GM15510 (cell line): Measurements from ENCODE around the gene TLE2.

Experiments
- POLR2A ChIP-seq: IDR thresholded peaks from 3 replicates; pipeline ENCODE4 v1.6.1; 2011; ENCODE audit warnings: borderline replicate concordance; ENCODE audit not compliant: insufficient read length; ENCODE audit errors: extremely low read depth

Gene TLE2

DNA sequence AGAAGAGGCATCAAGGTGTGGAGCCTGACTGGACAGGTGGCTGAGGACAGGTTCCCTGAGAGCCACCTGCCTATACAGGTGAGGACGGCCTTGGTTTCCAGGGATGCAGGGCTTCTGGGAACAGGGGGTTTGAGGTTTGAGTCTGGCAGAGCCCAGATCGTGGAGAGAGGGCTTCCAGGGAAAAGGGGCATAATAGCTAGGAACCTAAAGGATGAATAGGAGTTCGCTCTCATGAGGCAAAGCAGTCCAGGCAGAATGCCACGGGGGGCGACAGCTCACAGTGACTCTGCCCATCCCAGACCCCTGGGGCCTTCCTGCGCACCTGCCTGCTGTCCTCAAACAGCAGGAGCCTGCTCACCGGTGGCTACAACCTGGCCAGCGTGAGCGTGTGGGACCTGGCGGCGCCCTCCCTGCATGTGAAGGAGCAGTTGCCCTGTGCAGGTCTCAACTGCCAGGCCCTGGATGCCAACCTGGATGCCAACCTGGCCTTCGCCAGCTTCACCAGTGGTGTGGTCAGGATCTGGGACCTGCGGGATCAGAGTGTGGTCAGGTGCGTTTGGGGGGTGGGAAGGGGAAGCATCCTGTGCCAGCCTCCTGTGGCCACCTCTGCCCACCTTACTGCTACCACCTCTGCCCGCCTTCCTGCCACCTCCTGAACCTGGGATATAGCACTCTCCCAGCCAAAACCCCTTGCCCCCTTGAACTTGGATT is 39.7 kb downstream of the TLE2 start:
- no peak for TF ChIP-seq POLR2A

DNA sequence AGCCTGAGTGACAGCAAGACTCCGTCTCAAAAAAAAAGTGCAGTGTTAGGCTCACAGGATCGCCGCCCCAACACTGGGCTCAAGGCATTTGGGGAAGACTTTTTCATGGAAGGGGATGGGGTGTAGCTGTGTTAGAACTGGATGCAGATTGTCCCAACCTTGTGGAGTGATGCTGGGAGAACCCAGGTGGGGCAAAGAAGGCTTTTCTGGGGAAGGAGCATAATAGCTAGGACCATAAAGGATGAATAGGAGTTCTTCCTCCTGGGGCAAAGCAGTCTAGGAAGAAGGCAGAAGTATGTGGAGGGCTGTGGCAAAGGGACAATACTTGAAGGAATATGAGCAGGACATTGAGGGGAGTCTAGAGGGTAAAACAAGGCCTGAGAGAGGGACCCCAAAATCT is 40.5 kb downstream of the TLE2 start:
- TF ChIP-seq POLR2A, result no peak

DNA sequence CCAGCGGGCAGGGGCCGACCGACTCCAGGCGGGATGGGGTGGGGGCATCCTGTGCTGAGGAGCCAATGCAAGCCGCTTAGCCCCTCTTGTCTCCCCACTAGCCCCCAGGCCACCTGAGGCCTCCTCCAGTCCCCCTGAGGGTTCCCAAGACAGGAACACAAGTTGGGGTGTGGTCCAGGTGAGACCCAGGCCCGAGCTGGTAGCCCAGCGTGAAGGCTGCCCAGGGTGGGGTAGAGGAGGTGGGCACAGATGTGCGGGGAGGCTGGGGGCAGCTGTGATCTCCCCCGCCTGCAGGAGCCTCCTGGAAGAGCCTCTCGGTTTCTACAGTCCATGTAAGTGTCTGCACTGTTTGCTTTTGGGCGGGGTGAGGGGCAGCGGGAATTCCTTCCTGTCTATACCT is 41.3 kb downstream of the TLE2 start:
- no peak for TF ChIP-seq POLR2A

DNA sequence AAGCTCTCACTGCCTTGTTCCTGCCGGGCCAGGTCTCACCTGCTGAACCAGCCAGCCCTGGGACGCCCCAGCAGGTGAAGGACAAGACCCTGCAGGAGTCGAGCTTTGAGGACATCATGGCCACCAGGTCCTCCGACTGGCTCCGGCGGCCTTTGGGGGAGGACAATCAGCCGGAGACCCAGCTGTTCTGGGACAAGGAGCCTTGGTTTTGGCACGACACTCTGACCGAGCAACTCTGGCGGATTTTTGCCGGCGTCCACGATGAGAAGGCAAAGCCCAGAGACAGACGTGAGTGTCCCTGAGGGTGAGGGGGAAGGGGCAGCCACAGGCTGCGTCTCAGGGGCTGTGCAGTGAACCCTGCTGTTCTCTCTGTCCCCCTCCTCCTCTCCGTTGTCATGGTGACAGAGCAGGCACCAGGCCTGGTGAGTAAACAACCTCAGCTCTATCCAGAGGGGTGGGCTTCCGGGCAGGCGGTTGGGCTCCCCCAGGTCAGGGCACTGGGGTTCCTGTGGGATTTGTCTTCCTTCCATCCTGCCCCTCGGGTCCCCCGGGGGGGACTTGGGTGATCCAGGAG is 42.0 kb downstream of the TLE2 start:
- no peak for TF ChIP-seq POLR2A

DNA sequence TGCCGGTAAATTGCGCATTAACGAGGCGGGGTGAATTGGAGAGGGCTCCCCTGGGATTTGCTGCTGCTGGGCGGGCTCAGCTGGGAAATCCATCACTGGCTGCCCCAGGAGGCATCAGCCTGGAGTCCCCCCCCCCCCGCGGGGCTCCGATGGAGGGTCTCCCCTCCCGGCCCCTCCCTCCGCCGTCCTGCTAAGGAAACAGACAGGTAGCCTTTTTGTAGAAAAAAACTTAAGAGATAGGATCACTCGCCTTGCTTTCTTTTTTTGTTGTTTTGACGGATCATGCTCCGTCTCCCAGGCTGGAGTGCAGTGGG is 44.9 kb downstream of the TLE2 start:
- TF ChIP-seq POLR2A, result no peak

DNA sequence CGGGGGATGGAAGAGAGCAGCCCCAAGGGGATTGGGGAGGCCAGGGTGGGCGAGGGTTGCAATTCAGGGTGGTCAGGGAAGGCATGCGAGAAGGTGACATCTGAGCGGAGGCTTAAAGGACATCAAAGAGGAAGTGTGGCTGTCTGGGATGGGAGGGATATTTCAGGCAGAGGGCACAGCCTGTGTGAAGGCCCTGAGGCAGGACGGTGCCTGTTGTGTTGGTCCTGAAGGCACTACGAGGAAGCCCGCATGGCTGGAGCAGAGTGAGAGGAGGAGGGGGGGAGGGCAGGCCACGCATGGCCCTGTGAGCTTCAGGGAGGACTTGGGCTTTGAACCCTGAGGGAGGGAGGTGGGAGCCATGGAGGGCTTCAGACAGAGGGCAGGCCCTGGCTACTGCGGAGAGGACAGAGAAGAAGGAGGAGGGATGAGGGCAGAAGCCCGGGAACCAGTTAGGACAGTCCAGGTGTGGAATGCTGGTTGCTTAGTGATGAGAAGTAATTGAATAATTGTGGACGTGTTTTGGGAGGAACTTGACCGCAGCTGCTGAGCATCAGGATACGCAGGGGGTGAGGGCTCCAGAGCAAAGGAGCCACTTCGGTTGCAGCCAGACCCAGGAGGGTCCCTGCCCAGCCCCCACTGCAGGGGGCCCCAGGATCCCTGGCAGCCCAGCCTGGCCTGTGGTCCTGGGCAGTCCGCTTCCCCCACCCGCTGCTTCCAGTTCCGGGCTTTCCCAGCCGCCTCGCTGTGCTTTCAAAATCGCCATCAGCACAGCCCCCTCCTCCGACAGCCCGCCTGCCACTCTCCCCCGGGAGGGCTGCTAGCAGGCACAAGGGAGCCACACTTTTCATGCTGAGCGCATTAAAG is 45.5 kb downstream of the TLE2 start:
- TF ChIP-seq POLR2A, result no peak

DNA sequence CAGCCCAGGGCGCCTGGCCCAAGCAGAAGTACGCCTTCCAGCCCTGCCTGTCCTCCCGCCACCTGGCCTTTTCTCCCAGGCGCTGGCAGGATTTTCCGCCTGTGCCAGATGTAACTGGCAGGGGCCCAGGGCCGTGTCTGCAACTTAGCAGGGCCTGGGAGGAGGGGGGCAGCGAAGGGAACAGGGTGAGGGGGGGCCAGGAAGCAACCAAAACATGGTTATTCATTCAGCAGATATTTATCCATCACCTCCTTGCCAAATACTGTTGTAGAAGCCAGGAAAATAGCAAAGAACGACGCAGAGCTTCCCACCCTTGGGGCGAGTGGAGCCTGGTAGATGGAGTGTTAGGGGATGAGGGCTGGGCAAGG is 46.1 kb downstream of the TLE2 start:
- TF ChIP-seq POLR2A, result no peak

DNA sequence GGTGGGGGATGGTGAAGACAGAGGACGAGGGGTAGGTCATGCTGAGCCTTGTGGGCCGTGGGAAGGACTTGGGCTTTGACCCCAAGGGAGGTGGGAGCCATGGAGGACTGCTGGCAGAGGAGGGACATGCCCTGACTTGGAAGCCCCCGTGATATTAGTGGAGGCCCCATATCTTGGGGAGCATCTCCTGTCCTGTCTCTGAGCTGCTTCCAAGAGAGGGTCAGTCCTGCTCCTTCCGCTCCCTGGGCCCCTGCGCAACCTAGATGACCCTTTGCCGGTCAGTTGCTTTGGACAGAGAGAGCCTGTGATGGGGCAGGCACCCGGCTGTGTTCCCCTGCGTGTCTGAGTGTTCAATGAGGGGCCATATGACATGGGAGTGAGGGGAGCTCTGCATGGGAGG is 46.5 kb downstream of the TLE2 start:
- TF ChIP-seq POLR2A, result no peak

DNA sequence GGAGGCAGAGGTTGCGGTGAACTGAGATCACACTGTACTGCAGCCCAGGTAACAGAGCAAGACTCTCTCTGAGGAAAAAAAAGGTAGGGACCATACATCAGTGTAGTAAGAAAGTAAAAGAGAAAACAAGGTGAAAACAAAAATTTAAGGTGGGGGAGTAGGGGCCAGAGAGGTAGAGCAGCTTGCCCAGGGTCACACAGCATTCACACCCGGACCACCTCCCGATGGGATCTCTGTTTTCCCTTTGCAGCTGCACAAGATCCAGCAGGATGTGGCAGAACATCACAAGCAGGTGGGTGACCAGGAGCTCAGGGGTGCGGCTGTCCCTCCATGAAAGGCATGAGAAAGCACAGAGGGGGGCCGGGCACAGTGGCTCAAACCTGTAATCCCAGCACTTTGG is 47.2 kb downstream of the TLE2 start:
- no peak for TF ChIP-seq POLR2A

DNA sequence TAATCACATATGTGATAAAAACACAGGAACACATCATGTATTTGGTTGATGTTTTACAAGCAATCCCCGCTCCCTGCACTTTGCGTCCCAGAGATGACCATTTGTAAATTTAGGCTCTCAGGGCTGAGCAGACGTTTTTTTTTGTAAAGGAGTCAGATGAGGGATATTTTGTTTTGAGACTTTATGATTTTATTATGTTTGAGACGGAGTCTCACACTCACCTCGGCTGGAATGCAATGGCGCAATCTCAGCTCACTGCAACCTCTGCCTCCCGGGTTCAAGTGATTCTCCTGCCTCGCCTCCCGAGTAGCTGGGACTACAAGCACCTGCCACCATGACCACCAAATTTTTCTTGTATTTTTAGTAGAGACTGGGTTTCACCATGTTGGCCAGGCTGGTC is 50.3 kb downstream of the TLE2 start:
- no peak for TF ChIP-seq POLR2A

DNA sequence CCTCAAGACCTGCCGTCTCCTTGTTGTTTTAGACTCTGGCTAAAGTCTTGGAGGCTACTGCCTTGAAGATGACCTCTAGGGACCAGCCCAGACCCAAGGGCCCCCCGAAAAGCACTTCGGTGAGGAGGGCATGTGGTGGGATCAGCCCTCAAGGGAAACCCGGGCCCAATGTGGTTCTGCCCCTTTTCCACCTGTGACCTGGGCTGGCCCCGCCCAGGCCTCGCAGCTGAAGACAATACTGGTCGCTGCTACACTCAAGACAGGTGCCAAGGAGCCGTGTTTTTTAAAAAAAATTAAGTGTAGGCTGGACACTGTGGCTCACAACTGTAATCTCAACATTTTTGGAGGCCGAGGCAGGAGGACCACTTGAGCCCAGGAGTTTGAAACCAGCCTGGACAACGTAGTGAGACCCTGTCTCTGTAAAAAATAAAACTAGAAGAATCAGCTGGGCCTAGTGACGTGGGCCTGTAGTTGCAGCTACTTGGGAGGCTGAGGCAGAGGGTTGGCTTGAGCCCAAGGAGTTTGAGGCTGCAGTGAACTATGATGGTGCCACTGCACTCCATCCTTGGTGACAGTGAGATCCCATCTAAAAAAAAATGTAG is 50.8 kb downstream of the TLE2 start:
- TF ChIP-seq POLR2A, result no peak

DNA sequence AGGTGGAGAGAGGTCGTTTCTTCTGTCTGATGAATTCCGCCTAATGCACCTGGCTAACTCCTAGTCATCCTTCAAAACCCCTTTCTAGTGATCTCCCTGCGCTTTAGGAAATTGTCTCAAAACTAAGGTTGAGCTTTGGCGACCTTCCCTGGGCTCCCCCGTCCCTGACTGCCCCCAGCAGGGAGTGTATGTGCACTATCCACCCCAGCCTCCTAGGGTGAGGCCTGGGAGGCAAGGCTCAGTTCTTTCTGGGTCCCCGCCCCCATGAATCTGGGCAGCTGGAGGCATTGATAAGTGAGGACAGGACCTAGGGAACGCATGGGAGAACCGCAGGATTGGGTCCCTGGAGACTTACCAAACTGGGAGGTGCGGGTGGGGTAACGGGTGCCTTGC is 51.3 kb downstream of the TLE2 start:
- no peak for TF ChIP-seq POLR2A

DNA sequence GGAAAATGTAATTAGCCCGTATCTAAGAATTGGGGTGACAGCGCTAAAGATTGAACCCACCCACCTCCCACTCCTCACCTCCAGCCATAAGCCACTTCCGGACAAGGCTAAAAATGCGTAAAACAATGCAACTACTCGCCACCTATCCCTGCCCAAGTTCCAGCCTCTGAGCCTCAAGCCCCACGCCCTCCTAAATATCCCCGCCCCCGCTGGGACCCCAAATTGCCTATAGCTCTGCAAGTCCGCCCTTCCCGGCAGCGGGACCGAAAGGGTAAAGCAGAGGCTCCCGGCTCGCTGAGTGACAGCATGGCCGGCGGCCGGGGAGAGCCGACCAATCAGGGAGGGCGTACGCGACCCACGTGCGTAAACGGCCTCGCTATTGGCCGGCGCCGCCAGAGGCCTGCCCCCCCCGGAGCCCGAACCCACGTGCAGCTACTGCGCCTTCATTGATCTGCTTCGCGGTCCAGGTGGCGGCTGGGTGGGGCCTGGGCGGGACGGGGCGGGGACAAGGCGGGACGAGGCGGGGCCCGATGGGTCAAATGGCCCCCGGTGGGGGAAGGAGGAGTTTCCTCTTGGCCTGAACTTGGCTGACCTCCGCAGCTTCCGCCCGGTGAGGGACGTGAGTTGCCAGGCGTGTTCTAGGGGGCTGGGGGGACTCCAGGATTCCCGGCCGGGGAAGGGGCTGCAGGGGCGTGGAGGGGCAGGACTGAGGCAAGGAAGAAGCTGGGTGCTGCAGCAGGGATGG is 51.9 kb downstream of the TLE2 start, which contains the start of gene TLE6:
TSS of gene TLE6 (plus strand) at position 564 of the 745 bp plus-strand sequence. CDS start 670 bp downstream, outside the sequence.
- TF ChIP-seq POLR2A, result peak; percentile 56

DNA sequence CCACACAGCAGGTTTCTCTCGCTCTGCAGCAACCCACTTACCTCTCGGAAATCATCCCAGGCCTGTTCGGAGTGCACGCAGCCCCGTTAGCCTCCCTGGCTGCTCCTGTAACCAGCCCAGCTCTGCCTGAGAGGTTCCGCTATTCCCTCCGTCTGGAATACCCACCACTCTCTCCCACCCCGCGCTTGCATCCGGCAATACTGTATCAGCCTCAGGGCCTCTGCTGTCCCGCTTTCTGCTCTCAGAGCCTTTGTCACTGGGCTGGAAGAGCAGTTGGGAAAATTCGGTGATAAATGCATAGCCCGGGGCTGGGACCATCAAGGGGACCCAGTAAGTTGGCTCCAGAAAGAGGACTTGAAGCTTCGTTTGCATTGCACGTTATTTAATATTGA is 52.5 kb downstream of the TLE2 start:
- no peak for TF ChIP-seq POLR2A

DNA sequence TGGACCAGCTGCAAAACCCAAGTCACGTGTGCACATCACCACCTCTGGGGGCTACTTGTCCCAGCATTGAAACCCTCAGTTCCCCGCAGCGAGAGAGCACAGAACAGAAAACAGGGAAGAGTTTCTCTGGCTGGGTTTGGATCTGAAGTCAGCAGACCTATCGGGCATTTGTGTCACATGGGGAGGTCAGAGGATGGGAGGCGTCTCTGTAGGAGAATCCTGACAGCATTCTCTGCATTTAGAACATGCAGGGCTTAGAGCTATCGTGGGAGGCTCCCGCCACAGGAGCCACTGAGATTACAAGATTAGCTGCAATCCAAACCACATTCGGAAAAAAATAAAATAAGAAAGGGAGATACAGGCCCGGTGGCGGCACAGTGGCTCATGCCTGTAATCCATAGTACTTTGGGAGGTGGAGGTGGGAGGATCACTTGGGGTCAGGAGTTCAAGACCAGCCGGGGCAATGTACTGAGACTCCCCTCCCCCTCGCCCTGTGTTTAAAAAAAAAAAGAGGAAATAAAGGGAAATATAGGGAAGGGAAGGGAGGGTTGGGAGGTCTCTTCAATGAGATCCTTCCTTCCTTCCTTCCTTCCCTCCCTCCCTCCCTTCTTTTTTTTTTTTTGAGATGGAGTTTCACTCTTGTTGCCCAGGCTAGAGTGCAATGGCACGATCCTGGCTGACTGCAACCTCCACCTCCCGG is 54.6 kb downstream of the TLE2 start:
- no peak for TF ChIP-seq POLR2A

DNA sequence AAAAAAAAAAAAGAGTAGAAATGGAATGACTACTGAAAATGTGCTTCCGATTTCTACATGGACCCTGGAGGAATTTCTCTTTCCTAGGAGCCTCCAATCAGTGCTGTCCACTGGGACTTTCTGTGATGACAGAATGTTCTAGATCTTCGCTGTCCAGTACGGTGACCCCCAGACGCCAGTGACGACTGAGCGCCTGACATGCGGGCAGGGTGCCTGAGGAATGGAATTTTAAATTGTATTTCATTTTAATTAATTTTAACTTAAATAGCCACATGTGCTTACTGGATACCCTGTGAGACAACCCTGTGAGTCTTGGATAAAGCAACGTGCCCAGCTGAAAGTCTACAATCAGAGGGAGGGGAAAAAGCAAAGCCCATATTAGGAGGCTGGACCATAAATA is 55.9 kb downstream of the TLE2 start:
- TF ChIP-seq POLR2A, result no peak
